Femur (tissue), 1 donor: ENCODE measurements around the gene BEX4.
"Not testable (repeated sequence)": the region's sequence is repeated elsewhere in the genome, so short reads cannot be mapped to it uniquely, and the experiment has no call there.

Source experiments
- DNase-seq: peaks from one replicate; pipeline ENCODE4 v3.0.0-alpha.2; 2017

Gene BEX4

DNA sequence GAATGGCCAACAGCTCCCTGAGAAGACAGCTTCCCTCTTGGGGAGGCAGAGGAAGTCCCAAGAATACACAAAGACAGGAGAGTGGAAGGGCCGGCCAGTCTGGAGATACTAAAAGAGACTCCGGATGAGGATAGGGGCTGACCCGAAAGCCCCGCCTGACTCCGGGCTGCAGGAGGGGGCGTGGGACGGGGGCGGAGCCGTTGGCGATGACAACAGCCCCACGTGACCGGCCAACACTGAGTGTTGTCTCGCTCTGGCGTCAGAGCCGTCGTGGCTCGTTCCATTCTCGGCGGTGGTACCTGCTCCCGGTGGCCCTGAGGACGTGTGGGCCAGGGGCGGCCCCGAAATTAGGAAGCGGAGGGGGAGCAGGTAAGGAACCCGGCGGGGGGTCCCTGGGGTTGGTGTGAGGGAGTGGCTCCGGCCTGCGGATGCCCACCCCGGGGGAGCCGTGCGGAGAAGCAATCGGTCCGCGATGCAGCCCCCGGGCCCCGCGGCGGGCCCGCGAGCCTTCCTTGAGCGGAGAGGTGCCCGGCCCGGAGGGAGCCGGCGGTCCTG lies at the start of gene BEX4:
Gene BEX4, plus strand, starts transcription at position 239 of the 555 bp plus-strand sequence. CDS start 1,046 bp downstream, outside the sequence.
- DNase-seq: peak; percentile 90

DNA sequence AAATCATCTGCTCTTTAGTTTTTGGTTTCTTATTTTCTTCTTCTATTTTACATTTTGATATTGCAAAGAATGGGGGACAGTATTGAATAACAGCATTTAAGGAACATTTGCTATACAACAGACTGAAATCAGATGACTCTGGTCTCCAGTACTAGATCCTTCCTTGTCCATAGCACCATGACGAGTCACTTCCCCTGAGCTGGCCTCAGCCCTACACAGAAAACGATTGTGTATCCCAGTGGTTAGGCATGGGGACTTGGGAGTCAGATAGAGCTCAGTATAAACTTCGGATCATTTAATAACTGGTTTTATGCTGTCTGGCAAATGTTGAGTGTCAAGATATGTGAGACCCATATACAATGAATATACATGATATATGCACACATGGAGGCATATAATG lies 44.7 kb upstream of the BEX4 start:
- no peak for DNase-seq

- no peak for DNase-seq
Measured at GRCh38 chrX:103171353-103171752, 43.6 kb upstream of the BEX4 start.

GRCh38 chrX:103175256-103175655 lies 39.7 kb upstream of the BEX4 start:
- not testable (repeated sequence) for DNase-seq

- DNase-seq: peak; percentile 50
Measured at GRCh38 chrX:103175944-103176753, 38.8 kb upstream of the BEX4 start.

DNA sequence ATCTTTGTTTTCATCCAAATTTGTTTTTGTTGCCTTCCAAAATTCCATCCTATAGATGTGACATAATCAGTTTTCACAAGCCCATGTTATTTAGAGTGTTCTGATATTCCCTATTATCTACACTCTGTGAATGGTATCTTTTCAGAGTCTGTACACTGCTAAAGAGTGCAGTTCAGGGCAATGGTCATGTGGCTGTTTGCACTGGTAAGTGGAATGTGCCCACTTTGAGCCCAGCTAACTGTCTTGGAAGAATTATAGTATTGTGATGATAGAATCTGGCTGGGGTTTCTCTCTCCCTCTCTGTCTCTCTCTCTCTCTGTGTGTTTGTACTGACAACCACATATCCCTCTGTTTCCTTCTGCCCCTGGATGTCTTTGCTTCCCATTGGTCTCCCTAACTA lies 37.4 kb upstream of the BEX4 start:
- no peak for DNase-seq

- no peak for DNase-seq
Measured at GRCh38 chrX:103183912-103184311, 31.0 kb upstream of the BEX4 start.

DNA sequence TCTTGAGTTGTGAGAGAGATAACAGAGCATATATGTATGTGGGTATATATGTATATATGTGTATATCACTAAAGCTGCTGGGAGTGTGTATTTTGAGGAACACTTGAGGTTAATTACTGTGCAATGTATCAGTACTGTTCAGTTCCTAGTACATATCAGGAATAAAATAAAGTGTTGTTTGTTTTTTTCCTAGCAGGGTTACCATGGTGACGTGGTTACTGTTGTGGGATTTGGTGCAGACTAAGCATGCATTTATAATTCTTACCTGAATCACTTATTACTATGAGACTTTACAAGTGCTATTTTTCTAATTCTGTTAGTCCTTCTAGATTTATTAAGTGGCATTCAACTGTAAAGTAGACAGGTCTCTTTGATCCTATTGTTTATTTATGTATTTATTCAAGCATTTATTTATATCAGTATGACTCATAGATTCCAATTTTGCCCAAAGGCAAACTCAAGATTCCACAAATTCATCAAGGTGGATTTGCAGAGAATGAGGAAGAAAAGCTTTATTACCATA lies 26.9 kb upstream of the BEX4 start:
- DNase-seq: no peak

GRCh38 chrX:103197721-103198306 lies 17.1 kb upstream of the BEX4 start:
- no peak for DNase-seq

- DNase-seq: not testable (repeated sequence)
Measured at GRCh38 chrX:103198668-103199067, 16.2 kb upstream of the BEX4 start.

DNA sequence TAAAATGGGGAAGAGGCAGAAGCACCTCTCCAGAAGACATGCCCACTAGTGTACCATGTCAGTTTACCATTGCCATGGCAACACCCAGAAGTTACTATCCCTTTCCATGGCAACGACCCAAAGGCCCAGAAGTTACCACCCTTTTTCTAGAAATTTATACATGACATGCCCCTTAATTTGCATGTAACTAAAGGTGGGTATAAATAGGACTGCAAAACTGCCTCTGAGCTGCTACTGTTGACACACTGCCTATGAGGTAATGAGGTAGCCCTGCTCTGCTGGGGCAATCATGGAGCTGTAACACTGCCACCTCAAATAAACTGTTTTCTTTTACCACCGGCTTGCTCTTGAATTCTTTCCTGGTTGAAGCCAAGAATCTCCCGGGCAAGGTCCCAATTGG lies 13.9 kb upstream of the BEX4 start:
- no peak for DNase-seq

- no peak for DNase-seq
Measured at GRCh38 chrX:103210056-103210455, 4.9 kb upstream of the BEX4 start.

DNA sequence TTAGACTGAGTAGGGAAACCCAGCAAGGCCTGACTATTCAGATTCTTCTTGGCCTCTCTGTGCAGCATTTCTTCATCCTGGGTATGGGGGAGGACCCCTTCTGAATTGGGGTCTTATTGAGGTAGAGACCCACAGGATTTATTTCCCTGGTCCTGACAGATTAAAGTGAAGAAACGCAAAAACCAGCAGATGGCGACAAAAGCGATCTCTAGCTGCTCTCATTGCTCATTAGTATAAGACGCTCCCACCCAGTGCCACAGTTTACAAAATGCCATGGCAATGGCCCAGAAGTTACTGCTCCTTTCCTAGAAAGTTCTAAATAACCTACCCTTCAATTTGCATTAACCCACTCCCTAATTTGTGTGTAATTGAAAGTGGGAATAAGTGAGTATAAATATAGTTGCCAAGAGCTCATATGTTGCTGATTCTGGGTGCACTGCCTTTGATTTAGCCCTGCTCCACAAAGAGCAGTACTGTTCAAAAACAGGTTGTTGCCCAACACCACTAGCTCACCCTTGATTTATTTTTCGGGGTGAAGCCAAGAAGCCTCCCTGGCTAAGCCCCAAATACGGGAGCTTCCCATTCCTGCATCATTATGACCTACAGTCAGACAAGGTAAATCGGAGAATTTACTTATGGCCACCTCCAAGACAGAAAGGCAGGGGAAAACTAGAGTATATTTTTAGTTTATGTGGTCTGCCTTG lies 3.7 kb upstream of the BEX4 start:
- peak; percentile 40 for DNase-seq

GRCh38 chrX:103212749-103213457 lies 2.0 kb upstream of the BEX4 start:
- DNase-seq: no peak

GRCh38 chrX:103215425-103215991 lies 600 bp downstream of the BEX4 start:
- DNase-seq: peak; percentile 45

- DNase-seq: no peak
Measured at GRCh38 chrX:103220511-103221323, 5.8 kb downstream of the BEX4 start.

DNA sequence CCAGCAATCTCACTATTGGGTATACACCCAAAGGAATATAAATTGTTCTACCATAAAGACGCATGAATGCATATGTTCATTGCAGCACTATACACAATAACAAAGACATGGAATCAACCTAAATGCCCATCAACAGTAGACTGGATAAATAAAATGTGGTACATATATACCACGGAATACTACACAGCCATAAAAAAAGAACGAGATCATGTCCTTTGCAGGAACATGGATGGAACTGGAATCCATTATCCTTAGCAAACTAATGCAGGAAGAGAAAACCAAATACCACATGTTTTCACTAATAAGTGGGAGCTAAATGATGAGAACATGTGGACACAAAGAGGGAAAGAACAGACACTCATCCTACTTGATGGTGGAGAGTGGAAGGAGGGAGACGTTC lies 11.0 kb downstream of the BEX4 start:
- DNase-seq: not testable (repeated sequence)

GRCh38 chrX:103233263-103233662 lies 18.4 kb downstream of the BEX4 start:
- no peak for DNase-seq

DNA sequence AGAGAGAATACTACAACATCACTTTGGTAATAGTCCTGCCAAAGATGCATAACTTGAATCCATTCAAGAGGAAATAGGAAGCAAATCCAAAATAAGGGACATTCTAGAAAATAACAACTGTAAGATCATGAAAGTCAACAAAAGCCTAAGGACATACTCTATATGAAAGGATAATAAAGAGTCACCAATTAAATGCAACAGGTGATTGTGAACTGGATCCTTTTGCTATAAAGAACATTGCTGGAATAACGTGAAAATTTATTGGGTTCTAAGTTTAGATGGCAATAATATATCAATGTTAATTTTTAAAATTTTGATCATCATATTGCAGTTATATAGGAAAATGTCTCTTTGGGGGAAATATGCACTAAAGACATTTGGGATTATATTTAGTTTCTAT lies 20.0 kb downstream of the BEX4 start:
- no peak for DNase-seq

GRCh38 chrX:103235608-103236007 lies 20.7 kb downstream of the BEX4 start:
- not testable (repeated sequence) for DNase-seq

DNA sequence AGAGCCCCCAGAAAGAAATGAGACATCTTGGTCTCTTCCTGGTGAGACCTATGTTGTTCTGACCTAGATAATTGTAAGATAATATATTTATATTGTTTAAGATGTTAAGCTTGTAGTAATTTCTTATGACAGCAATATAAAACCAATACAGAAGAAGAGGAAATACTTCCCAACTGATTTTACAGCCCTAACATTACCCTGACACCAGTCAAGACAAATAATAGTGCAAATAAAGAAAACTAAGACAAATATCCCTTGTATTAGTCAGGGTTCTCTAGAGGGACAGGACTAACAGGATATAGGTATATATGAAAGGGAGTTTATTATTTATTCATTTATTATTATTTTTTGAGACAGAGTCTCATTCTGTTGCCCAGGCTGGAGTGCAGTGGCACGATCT lies 21.4 kb downstream of the BEX4 start:
- DNase-seq: no peak
